ENCODE data around the gene CDKL4. TPM values are rescaled to one million over a fixed set of nuclear protein-coding genes. Genes with fewer than 3 reads are reported as not detected.
"Not testable (repeated sequence)": the region's sequence is repeated elsewhere in the genome, so short reads cannot be mapped to it uniquely, and the experiment has no call there.

CDKL4 gene
- total RNA-seq, 1 donor from 2014 or later, result not detected

GRCh38 chr2:39252888-39253518 is 9.2 kb upstream of the CDKL4 start:
- Mint-ChIP-seq H3K9me3 (peaks cover 3% of the 10 kb centered on the region), H3K27me3 (ENCODE audit: insufficient read depth) (no peaks in the 10 kb centered on the region), H3K4me1 (ENCODE audit: low read depth) (no peaks in the 10 kb centered on the region), H3K4me3 (no peak overlapping the region), H3K36me3 (ENCODE audit: low read depth) (peaks cover 19% of the 10 kb centered on the region), H3K27ac (no peak overlapping the region)
- intact Hi-C loops (cut with micrococcal nuclease), result loop anchor here (10.0 kb wide), 1 partner anchor 482 kb away; no protein-coding TSS in a partner anchor
- no peak for DNase-seq (ENCODE audit: low spot score)

DNA sequence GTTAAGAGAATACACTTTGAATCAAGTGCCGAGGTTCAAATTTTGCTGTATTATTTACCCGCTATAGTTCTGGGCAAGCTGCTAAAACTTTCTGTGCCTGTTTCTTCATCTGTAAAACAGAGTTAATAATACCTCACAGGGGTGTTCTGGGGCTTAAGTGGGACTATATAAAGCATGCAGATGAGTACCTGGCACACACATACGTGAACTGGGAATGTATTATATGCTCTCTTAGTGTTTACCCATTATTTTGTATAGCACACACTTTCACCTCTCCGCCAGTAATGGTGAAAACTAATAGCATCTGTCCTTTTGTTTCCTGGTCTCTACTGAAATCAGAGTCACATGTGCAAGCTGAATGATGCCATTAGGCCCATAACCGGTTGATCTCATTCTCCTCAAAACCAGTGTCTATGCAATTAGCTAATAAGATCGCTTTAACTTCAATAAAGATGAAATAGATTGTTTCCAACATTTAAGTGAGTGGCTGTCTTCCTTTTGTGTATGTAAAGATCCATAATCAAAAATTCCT is 3.8 kb upstream of the CDKL4 start:
- Mint-ChIP-seq H3K4me1 (ENCODE audit: low read depth) (peaks cover 13% of the 10 kb centered on the region), H3K4me3 (no peak overlapping the region), H3K9me3 (peaks cover 3% of the 10 kb centered on the region), H3K27me3 (ENCODE audit: insufficient read depth) (no peaks in the 10 kb centered on the region), H3K27ac (no peak overlapping the region), H3K36me3 (ENCODE audit: low read depth) (peaks cover 16% of the 10 kb centered on the region)
- intact Hi-C loops (cut with micrococcal nuclease), result loop anchor here (5.0 kb wide), 1 partner anchor 300 kb away; no protein-coding TSS in a partner anchor
- no peak for DNase-seq (ENCODE audit: low spot score)

- no peak for DNase-seq (ENCODE audit: low spot score)
- Mint-ChIP-seq H3K9me3 (peaks cover 2% of the 10 kb centered on the region), H3K27ac (no peak overlapping the region), H3K36me3 (ENCODE audit: low read depth) (peaks cover 15% of the 10 kb centered on the region), H3K4me3 (no peak overlapping the region), H3K27me3 (ENCODE audit: insufficient read depth) (no peaks in the 10 kb centered on the region), H3K4me1 (ENCODE audit: low read depth) (peaks cover 13% of the 10 kb centered on the region)
- intact Hi-C loops (cut with micrococcal nuclease), result loop anchor here (5.0 kb wide), 1 partner anchor 299 kb away; no protein-coding TSS in a partner anchor
Observed at GRCh38 chr2:39246382-39246980, 2.7 kb upstream of the CDKL4 start.

- peak overlapping the region; percentile 43 for H3K27ac Mint-ChIP-seq
- not testable (repeated sequence) for H3K36me3 Mint-ChIP-seq (ENCODE audit: low read depth); H3K9me3 Mint-ChIP-seq; H3K27me3 Mint-ChIP-seq (ENCODE audit: insufficient read depth)
- H3K4me3 Mint-ChIP-seq, result peak overlapping the region; percentile 79
- peak; percentile 32 for DNase-seq (ENCODE audit: low spot score)
- intact Hi-C loops (cut with micrococcal nuclease), result loop anchor here (5.0 kb wide), 1 partner anchor 298 kb away; no protein-coding TSS in a partner anchor
- H3K4me1 Mint-ChIP-seq (ENCODE audit: low read depth), result peaks cover 13% of the 10 kb centered on the region
Observed at GRCh38 chr2:39244963-39245625, 1.3 kb upstream of the CDKL4 start.

GRCh38 chr2:39244241-39244862 is 582 bp upstream of the CDKL4 start:
- peak overlapping the region; percentile 43 for H3K27ac Mint-ChIP-seq

DNA sequence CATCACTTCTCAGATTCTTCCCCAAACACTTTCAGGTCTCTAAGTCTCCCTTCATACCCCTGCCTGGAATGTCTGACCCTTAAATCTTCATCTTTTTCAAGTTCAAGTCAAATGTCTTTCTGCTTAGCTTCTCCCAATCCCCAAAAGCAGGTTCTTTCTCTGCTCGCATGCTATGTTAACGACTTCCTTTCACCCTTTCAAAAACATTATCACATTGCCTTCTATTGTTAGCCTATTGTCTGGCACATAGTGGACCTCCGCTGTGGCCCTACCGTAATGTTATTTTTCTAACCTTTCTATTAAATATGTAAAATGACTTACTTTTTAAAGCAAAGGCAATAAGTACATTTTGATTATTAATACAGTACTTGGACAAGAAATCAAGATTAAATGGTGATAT is 2.2 kb downstream of the CDKL4 start:
- Mint-ChIP-seq H3K4me1 (ENCODE audit: low read depth) (peaks cover 13% of the 10 kb centered on the region), H3K27me3 (ENCODE audit: insufficient read depth) (peaks cover 6% of the 10 kb centered on the region), H3K36me3 (ENCODE audit: low read depth) (peaks cover 5% of the 10 kb centered on the region), H3K27ac (no peak overlapping the region), H3K9me3 (peaks cover 3% of the 10 kb centered on the region), H3K4me3 (no peak overlapping the region)
- no peak for DNase-seq (ENCODE audit: low spot score)
- intact Hi-C loops (cut with micrococcal nuclease), result no loop called here

More at GRCh38 chr2:39244241-39244862, 582 bp upstream of the CDKL4 start:
- Mint-ChIP-seq H3K4me3 (peak overlapping the region; percentile 79), H3K4me1 (ENCODE audit: low read depth) (peaks cover 13% of the 10 kb centered on the region)
- intact Hi-C loops (cut with micrococcal nuclease); H3K36me3 Mint-ChIP-seq (ENCODE audit: low read depth); H3K27me3 Mint-ChIP-seq (ENCODE audit: insufficient read depth); DNase-seq (ENCODE audit: low spot score); H3K9me3 Mint-ChIP-seq: not testable (repeated sequence)

- Mint-ChIP-seq H3K27me3 (ENCODE audit: insufficient read depth) (peaks cover 6% of the 10 kb centered on the region), H3K27ac (no peak overlapping the region), H3K4me1 (ENCODE audit: low read depth) (peaks cover 13% of the 10 kb centered on the region), H3K9me3 (peaks cover 3% of the 10 kb centered on the region), H3K36me3 (ENCODE audit: low read depth) (peaks cover 5% of the 10 kb centered on the region), H3K4me3 (no peak overlapping the region)
- intact Hi-C loops (cut with micrococcal nuclease), result no loop called here
- no peak for DNase-seq (ENCODE audit: low spot score)
Observed at GRCh38 chr2:39240758-39241157, 3.0 kb downstream of the CDKL4 start.

DNA sequence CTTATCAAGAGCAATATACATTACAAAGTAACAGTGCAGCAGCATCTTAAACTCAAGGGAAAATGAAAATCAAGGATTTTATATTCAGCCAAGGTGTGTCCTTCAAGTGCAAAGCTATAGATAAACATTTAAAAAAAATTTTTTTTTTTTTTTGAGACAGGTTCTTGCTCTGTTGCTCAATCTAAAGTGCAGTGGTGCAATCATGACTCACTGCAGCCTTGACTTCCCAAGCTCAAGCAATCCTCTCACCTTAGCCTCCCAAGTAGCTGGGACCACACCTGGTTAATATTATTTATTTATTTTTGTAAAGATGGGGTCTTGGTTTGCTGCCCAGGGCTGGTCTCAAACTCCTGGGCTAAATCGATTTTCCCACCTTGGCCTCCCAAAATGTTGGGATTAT is 9.0 kb downstream of the CDKL4 start:
- Mint-ChIP-seq H3K36me3 (ENCODE audit: low read depth) (peaks cover 1% of the 10 kb centered on the region), H3K4me3 (no peak overlapping the region), H3K27me3 (ENCODE audit: insufficient read depth) (peaks cover 3% of the 10 kb centered on the region), H3K9me3 (peaks cover 3% of the 10 kb centered on the region), H3K4me1 (ENCODE audit: low read depth) (peaks cover 2% of the 10 kb centered on the region), H3K27ac (no peak overlapping the region)
- intact Hi-C loops (cut with micrococcal nuclease), result no loop called here
- DNase-seq (ENCODE audit: low spot score), result no peak

DNA sequence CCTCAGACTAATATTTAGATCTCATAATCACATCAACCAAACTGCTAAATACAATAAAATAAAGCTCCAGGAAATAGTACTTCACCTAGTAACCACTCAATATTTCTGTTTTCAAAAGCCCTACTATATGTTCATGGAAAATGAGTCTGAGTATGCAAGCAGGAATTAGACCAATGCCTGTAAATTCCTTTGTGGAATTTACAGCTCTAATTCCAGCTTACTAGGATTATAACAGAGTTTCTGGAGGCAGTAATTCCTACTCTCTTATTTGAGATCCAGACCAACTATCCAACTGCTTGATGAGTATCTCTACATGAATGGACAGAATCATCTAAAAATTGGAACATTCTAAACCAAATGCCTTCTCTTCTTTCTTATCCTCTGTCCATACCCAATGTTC is 11.6 kb downstream of the CDKL4 start:
- Mint-ChIP-seq H3K9me3 (peaks cover 3% of the 10 kb centered on the region), H3K4me1 (ENCODE audit: low read depth) (peaks cover 28% of the 10 kb centered on the region), H3K36me3 (ENCODE audit: low read depth) (peaks cover 3% of the 10 kb centered on the region), H3K27me3 (ENCODE audit: insufficient read depth) (no peaks in the 10 kb centered on the region), H3K4me3 (no peak overlapping the region), H3K27ac (no peak overlapping the region)
- no peak for DNase-seq (ENCODE audit: low spot score)
- intact Hi-C loops (cut with micrococcal nuclease), result no loop called here

DNA sequence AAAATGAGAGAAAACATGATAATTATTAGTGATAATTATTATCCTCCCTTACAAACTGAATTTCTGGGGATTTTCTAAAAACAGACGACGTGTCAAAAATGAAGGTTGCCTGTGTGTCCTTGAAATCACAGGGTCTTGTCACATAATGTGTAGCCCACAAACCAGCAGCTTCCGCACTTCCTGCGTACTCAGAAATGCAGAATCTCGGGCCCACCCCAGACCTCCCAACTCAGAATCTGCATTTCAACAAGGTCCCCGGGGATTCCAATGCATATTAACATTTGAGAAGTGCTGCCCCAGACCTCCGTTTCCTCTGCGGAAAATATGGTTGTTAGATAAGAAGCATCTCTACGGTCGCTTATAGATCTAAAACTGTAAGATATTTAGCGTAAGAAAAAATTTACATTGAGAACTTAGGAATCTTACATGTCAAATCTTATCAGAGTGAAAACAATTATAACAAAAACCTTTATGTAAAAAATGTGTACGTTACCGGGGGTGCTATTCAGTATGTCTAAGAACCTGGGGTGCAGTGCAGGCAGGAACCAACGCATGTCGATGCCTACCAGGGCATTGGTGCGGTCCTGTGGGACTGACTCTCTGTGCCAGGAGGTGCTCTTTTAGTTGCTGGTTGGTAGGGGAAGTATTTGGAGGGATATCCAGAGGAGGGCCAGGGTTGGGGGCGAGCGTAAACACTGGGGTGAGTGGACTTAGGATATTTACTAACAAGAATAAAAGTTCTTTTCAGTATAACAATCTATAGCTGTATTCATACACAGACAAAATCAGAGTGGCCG is 15.2 kb downstream of the CDKL4 start:
- Mint-ChIP-seq H3K27me3 (ENCODE audit: insufficient read depth) (no peaks in the 10 kb centered on the region), H3K27ac (peak overlapping the region; percentile 83), H3K4me3 (peak overlapping the region; percentile 76), H3K36me3 (ENCODE audit: low read depth) (peaks cover 3% of the 10 kb centered on the region), H3K9me3 (no peaks in the 10 kb centered on the region), H3K4me1 (ENCODE audit: low read depth) (peaks cover 54% of the 10 kb centered on the region)
- DNase-seq (ENCODE audit: low spot score), result no peak
- intact Hi-C loops (cut with micrococcal nuclease), result loop anchor here (1.0 to 10.0 kb wide), 9 partner anchors 14 to 854 kb away; partner anchors contain the start of genes ATL2 and GEMIN6

GRCh38 chr2:39227628-39228412 is 15.9 kb downstream of the CDKL4 start:
- Mint-ChIP-seq H3K27me3 (ENCODE audit: insufficient read depth) (no peaks in the 10 kb centered on the region), H3K36me3 (ENCODE audit: low read depth) (peaks cover 3% of the 10 kb centered on the region), H3K9me3 (no peaks in the 10 kb centered on the region), H3K4me3 (peak overlapping the region; percentile 76), H3K27ac (peak overlapping the region; percentile 83), H3K4me1 (ENCODE audit: low read depth) (peaks cover 54% of the 10 kb centered on the region)
- intact Hi-C loops (cut with micrococcal nuclease), result loop anchor here (1.0 to 10.0 kb wide), 9 partner anchors 13 to 853 kb away; partner anchors contain the start of genes ATL2 and GEMIN6
- DNase-seq (ENCODE audit: low spot score), result peak; percentile 70

Measured in activated T-helper 1 cell treated with anti-CD3 and anti-CD28 coated beads, Interleukin-12 subunit alpha, Interleukin-12 subunit beta, Interleukin-2, Interleukin-4 antibody, amounts not matched to agents 30 ng/mL and 10 ng/mL and 1 ng/mL, durations not matched to agents 14 hours and 24 hours and 36 hours (primary cell).